GM13976 (cell line): Measurements from ENCODE around the gene PLEKHM3.

Experiments used
- DNase-seq: peaks from one replicate; pipeline ENCODE4 v3.0.0; 2012; ENCODE audit warnings: low spot score
- in situ Hi-C: fragments of 300-500 bp; cut with MboI; formaldehyde crosslinking; loops from one replicate; pipeline ENCODE4 v1.12.0; 2022; ENCODE audit warnings: low sequenced_read_pairs, mixed read lengths, inconsistent platforms; ENCODE audit not compliant: unreplicated experiment
- TF ChIP-seq, protein P1 (sequence below): IDR thresholded peaks from 2 replicates; pipeline ENCODE4 v1.5.1; 2012; ENCODE audit warnings: borderline replicate concordance, mild to moderate bottlenecking; ENCODE audit not compliant: insufficient read depth; ENCODE audit errors: extremely low read depth, missing control alignments, control extremely low read depth

Gene PLEKHM3

DNA sequence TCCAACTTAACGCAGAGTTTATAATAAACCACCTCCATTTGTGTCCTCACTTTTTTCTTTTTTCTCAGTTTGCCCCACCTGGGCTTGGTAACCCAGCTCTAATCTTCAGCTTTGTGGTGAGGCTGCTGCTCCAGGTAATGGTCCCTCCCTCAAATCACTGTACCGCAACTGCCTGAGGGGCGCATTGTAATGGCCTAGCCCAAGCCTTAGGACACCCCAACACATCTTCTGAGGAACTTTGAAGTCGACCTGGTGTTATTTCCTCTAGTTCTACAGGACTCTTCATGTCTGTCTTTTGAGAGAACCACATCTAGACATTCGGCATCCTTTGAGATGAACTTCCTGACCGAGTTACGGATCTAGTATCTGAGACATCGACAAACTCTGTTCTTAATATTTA, 99.7 kb downstream of the PLEKHM3 start:
- in situ Hi-C loops = no loop called here
- no peak for DNase-seq
- TF ChIP-seq, protein P1, sequence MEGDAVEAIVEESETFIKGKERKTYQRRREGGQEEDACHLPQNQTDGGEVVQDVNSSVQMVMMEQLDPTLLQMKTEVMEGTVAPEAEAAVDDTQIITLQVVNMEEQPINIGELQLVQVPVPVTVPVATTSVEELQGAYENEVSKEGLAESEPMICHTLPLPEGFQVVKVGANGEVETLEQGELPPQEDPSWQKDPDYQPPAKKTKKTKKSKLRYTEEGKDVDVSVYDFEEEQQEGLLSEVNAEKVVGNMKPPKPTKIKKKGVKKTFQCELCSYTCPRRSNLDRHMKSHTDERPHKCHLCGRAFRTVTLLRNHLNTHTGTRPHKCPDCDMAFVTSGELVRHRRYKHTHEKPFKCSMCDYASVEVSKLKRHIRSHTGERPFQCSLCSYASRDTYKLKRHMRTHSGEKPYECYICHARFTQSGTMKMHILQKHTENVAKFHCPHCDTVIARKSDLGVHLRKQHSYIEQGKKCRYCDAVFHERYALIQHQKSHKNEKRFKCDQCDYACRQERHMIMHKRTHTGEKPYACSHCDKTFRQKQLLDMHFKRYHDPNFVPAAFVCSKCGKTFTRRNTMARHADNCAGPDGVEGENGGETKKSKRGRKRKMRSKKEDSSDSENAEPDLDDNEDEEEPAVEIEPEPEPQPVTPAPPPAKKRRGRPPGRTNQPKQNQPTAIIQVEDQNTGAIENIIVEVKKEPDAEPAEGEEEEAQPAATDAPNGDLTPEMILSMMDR = no peak

GRCh38 chr2:207921606-207922005, 103.7 kb downstream of the PLEKHM3 start:
- TF ChIP-seq, protein P1 = no peak
- in situ Hi-C loops = no loop called here
- no peak for DNase-seq

GRCh38 chr2:207920721-207921120, 104.6 kb downstream of the PLEKHM3 start:
- TF ChIP-seq, protein P1 = no peak
- no peak for DNase-seq
- in situ Hi-C loops = no loop called here

GRCh38 chr2:207920321-207920720, 105.0 kb downstream of the PLEKHM3 start:
- in situ Hi-C loops = no loop called here
- TF ChIP-seq, protein P1 = no peak
- DNase-seq = no peak

GRCh38 chr2:207919164-207919919, 106.0 kb downstream of the PLEKHM3 start:
- in situ Hi-C loops = no loop called here
- TF ChIP-seq, protein P1 = no peak
- no peak for DNase-seq

DNA sequence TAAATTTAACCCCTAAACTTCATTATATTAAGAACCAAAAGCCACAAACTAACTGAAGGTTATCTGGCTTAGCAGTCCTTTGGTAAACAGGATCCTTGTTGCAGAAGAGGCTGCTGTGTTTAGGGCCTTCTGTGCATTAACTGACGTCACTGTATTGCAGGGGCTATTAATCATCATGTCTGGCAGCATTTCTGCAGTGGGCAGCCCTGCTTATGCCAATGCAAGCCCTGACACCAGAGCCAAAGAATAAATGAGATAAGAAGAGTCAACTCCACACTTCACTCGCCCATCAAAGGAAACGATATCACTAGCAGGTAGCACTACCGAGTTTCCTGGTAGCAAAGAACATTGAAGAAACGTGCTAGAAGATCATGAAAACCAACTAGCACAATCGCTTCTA, 110.6 kb downstream of the PLEKHM3 start:
- TF ChIP-seq, protein P1 = no peak
- DNase-seq = no peak
- in situ Hi-C loops = no loop called here
